Esophagus muscularis mucosa (tissue), 4 donors: Measurements from ENCODE around the gene TNFRSF1B. TPM values are rescaled to one million over a fixed set of nuclear protein-coding genes. Genes with fewer than 3 reads are reported as not detected.

Source experiments
- DNase-seq: peaks from one replicate; pipeline ENCODE4 v3.0.0-alpha.2; 2017; ENCODE audit errors: extremely low spot score
- H3K27ac ChIP-seq, 4 donors: fragments of 200-600 bp; sonication (generic); replicated peaks in 1 of 4; 1 replicate in 3 of 4; 2 replicates in 1 of 4; pipeline ENCODE4 v1.5.1; 2016 to 2019; ENCODE audit warnings: mild to moderate bottlenecking in 1 of 4
- H3K27me3 ChIP-seq, 4 donors: fragments of 200-600 bp; sonication (generic); one replicate each; pipeline versions ENCODE4 v1.5.1 to v1.6.0; 2016 to 2019
- H3K36me3 ChIP-seq, 4 donors: fragments of 200-600 bp; sonication (generic); one replicate each; pipeline ENCODE4 v1.5.1; 2016 to 2019
- H3K4me1 ChIP-seq, 4 donors: fragments of 200-600 bp; sonication (generic); one replicate each; pipeline ENCODE4 v1.5.1; 2016 to 2019
- H3K4me3 ChIP-seq, 4 donors: fragments of 200-600 bp; sonication (generic); 1 replicate in 2 of 4; 2 replicates in 2 of 4; pipeline ENCODE4 v1.5.1; 2016 to 2019; ENCODE audit warnings: mild to moderate bottlenecking in 4 of 4, moderate library complexity in 1 of 4
- H3K9me3 ChIP-seq, 4 donors: fragments of 200-600 bp; sonication (generic); 1 replicate in 3 of 4; 2 replicates in 1 of 4; pipeline ENCODE4 v1.5.1; 2016 to 2019
- EP300 ChIP-seq: sonication (generic); formaldehyde crosslinking; IDR thresholded peaks from one replicate; pipeline ENCODE4 v1.6.1; 2017; ENCODE audit warnings: antibody characterized with exemption
- POLR2A ChIP-seq: fragments of 450-650 bp; IDR thresholded peaks from one replicate; pipeline ENCODE4 v1.6.1; 2017; ENCODE audit warnings: antibody characterized with exemption, moderate library complexity, mild to moderate bottlenecking, low read depth
- POLR2AphosphoS5 ChIP-seq, 2 donors: sonication (generic); formaldehyde crosslinking; IDR thresholded peaks; one replicate each; pipeline ENCODE4 v1.6.1; 2017; ENCODE audit warnings: antibody characterized with exemption in 2 of 2
- WGBS: methylation state at CpG from one replicate; pipeline ENCODE4 v1.1.5; 2018; 5-methylcytosine and 5-hydroxymethylcytosine counted together
- intact Hi-C: fragments of 100-400 bp; cut with DNase I; formaldehyde crosslinking; loops from one replicate; pipeline ENCODE4 v1.15.1; 2023
- total RNA-seq, 4 donors: library from RNA; depleted of rRNA; stranded (reverse); fragments of >200 nt; gene quantifications; one replicate each; pipeline versions ENCODE4 v1.1.0 to v1.2.1, GENCODE V29; 2016
- TF ChIP-seq, protein P1 (sequence below), 3 experiments: fragments of 200-600 bp in 2 of 3; fragments of 450-650 bp in 1 of 3; sonication (generic) in 2 of 3; IDR thresholded peaks; one replicate each; pipeline ENCODE4 v1.5.1; 2017 to 2019; ENCODE audit warnings: antibody characterized with exemption in 3 of 3, mild to moderate bottlenecking in 2 of 3, moderate library complexity in 1 of 3

The TNFRSF1B gene
- total RNA-seq, 4 donors from 2014 or later: 15.4 to 55.5 (median 32.4) TPM

GRCh38 chr1:12208764-12209494, 42.1 kb downstream of the TNFRSF1B start:
- H3K36me3 ChIP-seq: peaks cover 0 to 36% (median 15%) of the 10 kb centered on the region in 4 donors
- H3K4me1 ChIP-seq: peaks cover 8 to 16% (median 12%) of the 10 kb centered on the region in 4 donors
- no peaks in the 10 kb centered on the region for H3K9me3 ChIP-seq
- intact Hi-C loops: loop anchor here (1.0 kb wide), 1 partner anchor 85 kb away; no protein-coding TSS in a partner anchor
- H3K27me3 ChIP-seq: no peaks in the 10 kb centered on the region
- H3K4me3 ChIP-seq: no peak overlapping the region
- 13% methylated on average over 10 of the region's 14 CpGs for WGBS
- H3K27ac ChIP-seq: no peak overlapping the region
- TF ChIP-seq, protein P1, sequence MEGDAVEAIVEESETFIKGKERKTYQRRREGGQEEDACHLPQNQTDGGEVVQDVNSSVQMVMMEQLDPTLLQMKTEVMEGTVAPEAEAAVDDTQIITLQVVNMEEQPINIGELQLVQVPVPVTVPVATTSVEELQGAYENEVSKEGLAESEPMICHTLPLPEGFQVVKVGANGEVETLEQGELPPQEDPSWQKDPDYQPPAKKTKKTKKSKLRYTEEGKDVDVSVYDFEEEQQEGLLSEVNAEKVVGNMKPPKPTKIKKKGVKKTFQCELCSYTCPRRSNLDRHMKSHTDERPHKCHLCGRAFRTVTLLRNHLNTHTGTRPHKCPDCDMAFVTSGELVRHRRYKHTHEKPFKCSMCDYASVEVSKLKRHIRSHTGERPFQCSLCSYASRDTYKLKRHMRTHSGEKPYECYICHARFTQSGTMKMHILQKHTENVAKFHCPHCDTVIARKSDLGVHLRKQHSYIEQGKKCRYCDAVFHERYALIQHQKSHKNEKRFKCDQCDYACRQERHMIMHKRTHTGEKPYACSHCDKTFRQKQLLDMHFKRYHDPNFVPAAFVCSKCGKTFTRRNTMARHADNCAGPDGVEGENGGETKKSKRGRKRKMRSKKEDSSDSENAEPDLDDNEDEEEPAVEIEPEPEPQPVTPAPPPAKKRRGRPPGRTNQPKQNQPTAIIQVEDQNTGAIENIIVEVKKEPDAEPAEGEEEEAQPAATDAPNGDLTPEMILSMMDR (IDR thresholded peaks at IDR 0.05): peak; percentile 91 to 96 (median 94)
- TF ChIP-seq POLR2A (no peak), POLR2AphosphoS5 (IDR thresholded peaks at IDR 0.05) (peak; percentile 42 to 54), EP300 (no peak)
- DNase-seq: peak; percentile 97

DNA sequence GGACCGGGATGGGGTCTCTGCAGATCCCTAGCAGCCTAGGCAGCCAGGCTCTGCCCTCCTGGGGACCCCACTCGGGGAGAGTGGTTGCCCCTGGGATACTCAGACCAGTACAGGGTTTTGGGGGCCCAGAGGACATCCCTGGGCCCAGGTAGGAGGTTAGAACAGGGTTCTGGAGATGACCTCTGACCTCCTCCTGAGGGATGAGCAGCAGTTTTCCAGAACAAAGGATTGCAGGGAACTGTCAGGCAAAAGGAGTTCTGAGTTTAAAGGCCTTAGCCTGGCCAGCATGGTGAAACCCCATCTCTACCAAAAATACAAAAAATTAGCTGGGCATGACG, 42.7 kb downstream of the TNFRSF1B start:
- DNase-seq: no peak
- no peak for TF ChIP-seq POLR2AphosphoS5 (IDR thresholded peaks at IDR 0.05)
- TF ChIP-seq POLR2A: no peak
- TF ChIP-seq, protein P1 (IDR thresholded peaks at IDR 0.05): no peak
- TF ChIP-seq EP300: no peak
- Histone ChIP-seq H3K4me3 (no peak overlapping the region), H3K4me1 (peaks cover 8 to 16% (median 12%) of the 10 kb centered on the region in 4 donors), H3K27ac (no peak overlapping the region), H3K9me3 (no peaks in the 10 kb centered on the region), H3K27me3 (no peaks in the 10 kb centered on the region), H3K36me3 (peaks cover 0 to 30% (median 13%) of the 10 kb centered on the region in 4 donors)
- intact Hi-C loops: loop anchor here (1.0 kb wide), 1 partner anchor 85 kb away; no protein-coding TSS in a partner anchor
- WGBS: 74% methylated on average over 1 of the region's 3 CpGs

GRCh38 chr1:12215118-12215961, 48.5 kb downstream of the TNFRSF1B start:
- Histone ChIP-seq H3K4me3 (no peak overlapping the region), H3K27ac (no peak overlapping the region), H3K36me3 (no peaks in the 10 kb centered on the region), H3K27me3 (no peaks in the 10 kb centered on the region), H3K4me1 (no peaks in the 10 kb centered on the region), H3K9me3 (peaks cover 0 to 10% (median 0%) of the 10 kb centered on the region in 4 donors)
- WGBS: 92% methylated on average over 12 of the region's 12 CpGs
- intact Hi-C loops: no loop called here
- DNase-seq: no peak
- TF ChIP-seq EP300 (no peak), POLR2A (no peak), POLR2AphosphoS5 (IDR thresholded peaks at IDR 0.05) (no peak)
- TF ChIP-seq, protein P1 (IDR thresholded peaks at IDR 0.05): no peak

DNA sequence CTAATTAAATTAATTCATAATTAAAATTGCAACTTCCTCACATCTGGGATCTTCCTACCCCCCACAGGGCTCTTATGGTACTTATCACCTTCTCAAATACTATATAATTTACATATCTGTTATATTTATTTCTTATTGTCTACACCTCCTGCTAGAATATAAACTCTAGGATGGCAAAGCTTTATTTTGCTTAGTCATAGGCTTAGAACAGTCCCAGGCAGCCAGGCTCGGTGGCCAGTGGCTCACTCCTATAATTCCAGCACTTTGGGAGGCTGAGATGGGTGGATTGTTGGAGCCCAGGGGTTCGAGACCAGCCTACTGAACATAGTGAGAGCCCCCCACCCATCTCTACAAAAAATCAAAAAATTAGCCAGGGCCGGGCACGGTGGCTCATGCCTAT, 53.0 kb downstream of the TNFRSF1B start:
- no peak overlapping the region for H3K4me3 ChIP-seq
- peaks cover 0 to 10% (median 0%) of the 10 kb centered on the region in 4 donors for H3K9me3 ChIP-seq
- DNase-seq: no peak
- no peaks in the 10 kb centered on the region for H3K4me1 ChIP-seq
- no peak for TF ChIP-seq EP300
- no peak for TF ChIP-seq POLR2A
- TF ChIP-seq, protein P1 (IDR thresholded peaks at IDR 0.05): no peak
- no peak for TF ChIP-seq POLR2AphosphoS5 (IDR thresholded peaks at IDR 0.05)
- 91% methylated on average over 4 of the region's 4 CpGs for WGBS
- no peaks in the 10 kb centered on the region for H3K36me3 ChIP-seq
- no peaks in the 10 kb centered on the region for H3K27me3 ChIP-seq
- no peak overlapping the region for H3K27ac ChIP-seq
- intact Hi-C loops: no loop called here
